Stimulated activated CD8-positive, alpha-beta memory T cell treated with anti-CD3 and anti-CD28 coated beads, Interleukin-12 subunit alpha, Interleukin-12 subunit beta, amount 100 ng/mL, for 24 hours (primary cell): Measurements from ENCODE around the gene GREB1L.
"Not testable (repeated sequence)": the region's sequence is repeated elsewhere in the genome, so short reads cannot be mapped to it uniquely, and the experiment has no call there.

Experiments used
- DNase-seq: peaks from one replicate; pipeline ENCODE4 v3.0.0-alpha.2; 2020; ENCODE audit errors: extremely low read depth

Gene GREB1L

GRCh38 chr18:21364471-21364870, 122.4 kb downstream of the GREB1L start:
- no peak for DNase-seq

- no peak for DNase-seq
Measured at GRCh38 chr18:21366896-21367295, 124.9 kb downstream of the GREB1L start.

- DNase-seq, result no peak
Measured at GRCh38 chr18:21369146-21369545, 127.1 kb downstream of the GREB1L start.

- DNase-seq, result not testable (repeated sequence)
Measured at GRCh38 chr18:21369597-21369996, 127.6 kb downstream of the GREB1L start.

GRCh38 chr18:21383031-21383430, 141.0 kb downstream of the GREB1L start:
- no peak for DNase-seq

- DNase-seq, result no peak
Measured at GRCh38 chr18:21386523-21387240, 144.7 kb downstream of the GREB1L start.

GRCh38 chr18:21387886-21388285, 145.9 kb downstream of the GREB1L start:
- DNase-seq, result no peak

- no peak for DNase-seq
Measured at GRCh38 chr18:21389283-21389682, 147.3 kb downstream of the GREB1L start.

GRCh38 chr18:21389903-21390302, 147.9 kb downstream of the GREB1L start:
- DNase-seq, result no peak

- DNase-seq, result no peak
Measured at GRCh38 chr18:21391074-21391673, 149.1 kb downstream of the GREB1L start.

GRCh38 chr18:21393986-21394385, 152.0 kb downstream of the GREB1L start:
- no peak for DNase-seq

- DNase-seq, result no peak
Measured at GRCh38 chr18:21398121-21398520, 156.1 kb downstream of the GREB1L start.

GRCh38 chr18:21402272-21402671, 160.2 kb downstream of the GREB1L start:
- no peak for DNase-seq

GRCh38 chr18:21404426-21404825, 162.4 kb downstream of the GREB1L start:
- DNase-seq, result no peak

- DNase-seq, result no peak
Measured at GRCh38 chr18:21406116-21406515, 164.1 kb downstream of the GREB1L start.

- DNase-seq, result no peak
Measured at GRCh38 chr18:21408681-21409080, 166.6 kb downstream of the GREB1L start.

GRCh38 chr18:21433436-21433835, 191.4 kb downstream of the GREB1L start:
- no peak for DNase-seq

GRCh38 chr18:21439431-21439846, 197.4 kb downstream of the GREB1L start:
- DNase-seq, result no peak

- DNase-seq, result no peak
Measured at GRCh38 chr18:21441670-21442069, 199.6 kb downstream of the GREB1L start.

GRCh38 chr18:21443776-21444464, 201.9 kb downstream of the GREB1L start:
- no peak for DNase-seq

GRCh38 chr18:21444465-21445212, 202.6 kb downstream of the GREB1L start:
- DNase-seq, result no peak

GRCh38 chr18:21448299-21448698, 206.3 kb downstream of the GREB1L start:
- DNase-seq, result no peak
